HG02981 (cell line): Measurements from ENCODE around the gene MTURN.

ENCODE experiments used
- ATAC-seq: cut with Tn5 transposase; IDR thresholded peaks from one replicate; pipeline ENCODE4 v1.9.1; 2021; ENCODE audit warnings: mild to moderate bottlenecking, moderate library complexity; ENCODE audit not compliant: unreplicated experiment

The MTURN gene

DNA sequence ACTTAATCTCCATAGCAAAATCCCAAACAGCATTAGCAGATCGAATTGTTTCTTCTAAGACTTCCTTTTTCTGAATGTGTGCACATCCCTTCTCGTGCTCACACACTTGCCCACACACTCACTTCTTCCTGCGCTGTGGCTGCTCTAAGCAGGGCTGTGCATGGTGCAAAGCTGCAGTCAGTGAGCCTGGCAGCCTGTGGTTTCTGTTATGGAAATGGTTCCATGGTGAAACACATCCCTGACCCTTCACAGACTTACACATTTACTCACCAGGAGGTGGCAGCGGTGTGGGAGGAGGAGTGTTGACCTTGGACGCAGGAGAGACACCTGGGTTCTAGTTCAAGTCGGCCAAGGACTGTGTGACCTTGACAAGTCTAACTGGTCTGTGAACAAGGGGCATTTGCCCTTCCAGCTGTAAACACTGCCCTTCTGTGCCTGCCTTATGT lies 24.9 kb downstream of the MTURN start:
- ATAC-seq, result no peak

DNA sequence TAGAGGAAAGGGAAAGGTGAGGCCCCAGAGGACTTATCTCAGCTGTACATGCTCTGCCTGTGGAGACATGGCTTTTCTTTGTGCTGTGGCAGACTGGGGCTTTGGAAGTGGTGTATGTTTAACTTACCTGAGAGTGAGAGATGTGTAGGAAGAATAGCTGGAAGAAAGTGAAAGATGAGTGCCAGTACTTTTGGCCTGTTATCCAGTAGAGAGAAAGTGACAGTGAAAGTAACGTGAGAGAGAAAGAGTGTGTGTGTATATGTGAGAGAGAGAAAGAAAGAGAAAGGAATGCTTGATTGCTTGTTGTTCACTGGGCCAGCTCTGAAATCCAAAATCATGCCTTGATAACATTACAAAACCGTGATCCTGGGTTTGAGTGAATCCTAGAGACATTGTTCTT lies 25.5 kb downstream of the MTURN start:
- no peak for ATAC-seq

DNA sequence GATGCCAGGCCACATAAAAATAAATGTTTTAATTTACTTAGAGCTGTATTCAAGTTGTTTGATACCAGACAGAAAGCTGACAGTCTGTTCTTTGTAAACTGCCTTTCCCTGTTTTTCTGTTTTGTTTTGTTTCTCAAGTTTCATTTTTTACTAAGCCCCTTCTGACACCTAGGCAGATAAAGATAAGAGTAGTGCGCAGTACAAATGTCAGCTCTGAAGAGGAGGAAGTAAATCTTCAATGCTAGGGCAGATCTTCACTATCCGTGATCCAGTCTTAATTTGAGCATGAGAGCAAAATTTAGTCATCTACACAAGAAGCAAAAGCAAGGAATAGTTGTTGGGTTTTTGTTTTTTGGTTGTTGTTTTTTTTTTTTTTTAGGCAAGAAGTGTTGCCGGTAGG lies 27.3 kb downstream of the MTURN start:
- ATAC-seq, result no peak

DNA sequence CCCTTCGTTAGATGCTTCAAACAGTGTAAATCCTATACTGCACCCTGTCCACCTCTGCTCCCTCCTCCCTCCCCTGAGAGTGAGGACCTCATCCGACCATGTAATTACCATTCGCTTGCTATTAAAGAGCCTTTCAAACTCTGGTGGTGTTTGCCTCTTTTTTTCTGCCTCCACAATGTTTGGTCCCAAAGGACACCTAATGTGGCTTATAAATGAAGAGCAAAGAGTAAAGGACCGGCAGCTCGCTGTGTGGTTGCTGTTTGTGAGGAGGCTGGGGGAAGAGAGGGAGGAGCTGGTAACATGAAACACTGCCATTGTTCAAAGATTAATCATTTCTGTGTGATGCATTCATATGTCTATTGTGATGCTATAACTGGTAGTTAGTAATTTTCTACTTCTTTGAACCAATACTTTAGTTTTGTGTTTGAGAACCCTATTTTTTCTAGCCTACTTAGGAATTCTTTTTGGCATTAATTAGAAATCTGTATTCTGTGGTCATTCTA lies 27.9 kb downstream of the MTURN start:
- peak; percentile 27 for ATAC-seq

DNA sequence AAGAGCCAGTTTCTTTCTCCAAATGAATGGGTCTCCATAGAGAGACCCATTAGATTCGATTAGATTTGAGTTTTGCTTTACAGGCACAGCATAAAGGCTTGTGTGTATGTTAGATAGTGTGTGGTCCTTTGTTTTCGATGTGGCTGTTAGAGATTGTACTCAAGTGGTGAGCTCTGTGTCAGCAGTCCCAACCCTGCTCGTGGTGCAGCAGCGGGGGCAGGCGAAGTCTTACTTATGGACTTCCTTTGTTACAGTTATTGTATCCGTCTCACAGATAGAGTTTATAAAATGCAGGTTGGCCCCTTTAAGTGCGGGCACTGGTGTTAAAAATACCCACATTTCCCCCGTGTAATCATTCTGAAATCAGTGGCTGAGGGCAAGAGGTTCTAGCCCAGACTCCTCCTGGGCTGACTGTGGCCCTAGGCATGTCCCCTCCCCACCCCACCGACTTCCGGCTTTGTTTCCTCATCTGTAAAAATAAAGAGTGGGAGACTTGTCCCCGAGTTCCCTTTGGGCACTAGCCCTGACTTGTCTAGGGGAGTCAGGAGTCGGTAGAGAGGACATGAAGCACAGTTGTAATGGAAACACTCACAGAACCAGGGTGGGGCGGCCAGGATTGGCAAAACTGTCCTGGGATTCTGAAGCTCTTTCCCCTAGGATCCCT lies 28.6 kb downstream of the MTURN start:
- ATAC-seq, result peak; percentile 44

DNA sequence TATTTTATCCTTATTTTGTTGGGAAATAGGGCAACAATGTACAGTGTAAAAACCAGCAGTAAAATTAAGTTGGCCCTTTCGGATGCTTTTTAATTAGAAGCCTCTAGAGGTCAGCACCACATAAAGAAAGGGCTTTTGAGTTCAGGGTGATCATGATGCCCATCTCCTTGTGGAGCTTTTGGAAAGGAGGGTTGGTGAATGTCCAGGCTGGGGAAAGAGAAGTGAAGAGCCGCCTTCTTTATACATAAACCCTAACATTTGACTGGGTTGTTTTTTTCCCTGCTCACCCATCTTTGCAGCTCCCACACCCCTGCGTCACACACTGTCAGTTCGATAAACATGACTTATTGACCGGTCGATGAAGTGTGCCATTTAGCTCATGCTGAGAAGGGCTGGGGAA lies 29.8 kb downstream of the MTURN start:
- no peak for ATAC-seq

DNA sequence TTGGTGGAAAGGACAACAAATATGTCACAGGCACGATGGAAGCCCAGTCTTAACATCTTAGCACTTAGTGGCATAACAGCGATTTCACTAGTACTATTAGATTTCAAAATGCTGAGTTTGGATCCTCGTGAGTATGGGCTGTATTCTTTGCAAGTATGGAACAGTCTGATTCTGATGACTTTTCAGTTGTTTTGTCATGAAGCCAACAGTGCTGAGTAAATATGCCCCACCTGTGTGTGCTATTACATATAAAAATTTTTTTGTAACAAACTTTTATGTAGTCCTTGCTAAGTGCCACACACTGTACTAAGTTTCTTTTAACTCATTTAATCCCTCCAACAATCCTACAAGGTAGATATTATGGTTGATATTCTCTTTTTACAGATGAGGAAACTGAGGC lies 30.8 kb downstream of the MTURN start:
- ATAC-seq, result no peak

DNA sequence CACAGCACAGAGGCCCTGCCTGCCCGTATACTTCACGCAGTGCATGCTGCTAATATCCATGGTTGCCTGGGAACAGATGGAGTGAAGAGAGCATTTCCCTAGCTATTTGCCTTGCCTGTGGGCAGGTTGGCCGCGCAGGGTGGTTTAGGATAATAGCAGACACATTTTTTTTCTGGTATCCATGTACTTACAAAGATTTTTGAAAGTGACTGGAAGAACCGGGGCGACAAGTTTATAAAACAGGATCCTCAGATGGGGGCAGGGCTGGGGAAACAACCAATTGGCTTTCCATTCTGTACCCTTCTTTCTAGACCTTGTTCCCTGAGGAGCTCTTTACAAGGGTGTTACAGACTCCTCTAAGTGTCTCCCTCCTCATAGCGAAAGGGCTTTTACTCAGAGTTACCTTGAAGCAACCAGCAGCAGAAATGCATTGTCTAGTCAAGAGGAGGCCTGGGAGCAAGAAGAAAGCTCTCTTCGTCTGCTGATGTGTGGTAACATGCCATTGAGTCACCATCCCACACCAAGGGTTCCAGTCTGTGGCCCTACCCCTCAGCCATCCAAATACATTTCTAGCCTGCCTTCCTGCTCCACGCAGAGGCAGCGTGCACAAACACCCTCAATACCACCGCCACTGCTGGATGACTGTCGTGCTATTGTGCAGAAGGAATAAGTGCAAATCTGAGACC lies 31.5 kb downstream of the MTURN start:
- no peak for ATAC-seq

DNA sequence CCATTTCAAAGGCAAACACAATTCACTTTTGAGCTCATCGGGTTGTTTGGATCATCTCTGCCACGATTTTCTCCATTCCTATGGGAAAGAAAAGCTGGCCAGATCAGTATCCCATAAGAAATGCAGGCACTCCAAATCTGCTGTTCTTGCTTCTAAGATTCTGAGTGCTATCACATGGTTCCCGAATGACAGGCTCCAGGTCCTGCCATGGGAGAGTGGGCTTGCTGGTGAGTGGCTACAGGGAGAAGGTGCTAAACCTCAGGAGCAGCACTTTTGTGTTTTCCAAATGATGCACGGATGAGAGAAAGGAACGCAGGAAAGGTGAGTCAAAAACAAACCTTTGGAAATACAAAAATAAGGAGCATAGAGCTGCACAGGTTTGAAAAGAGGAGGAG lies 32.1 kb downstream of the MTURN start:
- no peak for ATAC-seq

DNA sequence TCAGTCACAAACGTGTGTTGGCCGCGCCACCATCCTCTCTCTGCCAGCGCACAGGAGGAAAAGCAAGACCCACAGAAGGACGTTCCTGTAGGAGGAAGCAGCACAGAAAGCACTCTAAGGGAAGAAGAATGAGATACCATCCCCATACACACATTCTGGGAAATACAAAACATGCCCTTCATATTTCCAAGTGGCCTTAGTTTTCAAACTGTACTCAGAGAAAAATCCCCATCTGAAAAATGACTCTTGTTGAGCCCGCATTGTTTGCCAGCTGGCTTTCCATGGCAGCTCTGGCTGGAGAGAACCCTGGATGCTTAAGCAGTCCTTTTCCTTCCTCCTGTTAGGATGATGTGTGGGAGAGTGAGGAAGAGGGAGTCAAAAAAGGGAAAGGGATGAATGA lies 33.1 kb downstream of the MTURN start:
- ATAC-seq, result no peak

DNA sequence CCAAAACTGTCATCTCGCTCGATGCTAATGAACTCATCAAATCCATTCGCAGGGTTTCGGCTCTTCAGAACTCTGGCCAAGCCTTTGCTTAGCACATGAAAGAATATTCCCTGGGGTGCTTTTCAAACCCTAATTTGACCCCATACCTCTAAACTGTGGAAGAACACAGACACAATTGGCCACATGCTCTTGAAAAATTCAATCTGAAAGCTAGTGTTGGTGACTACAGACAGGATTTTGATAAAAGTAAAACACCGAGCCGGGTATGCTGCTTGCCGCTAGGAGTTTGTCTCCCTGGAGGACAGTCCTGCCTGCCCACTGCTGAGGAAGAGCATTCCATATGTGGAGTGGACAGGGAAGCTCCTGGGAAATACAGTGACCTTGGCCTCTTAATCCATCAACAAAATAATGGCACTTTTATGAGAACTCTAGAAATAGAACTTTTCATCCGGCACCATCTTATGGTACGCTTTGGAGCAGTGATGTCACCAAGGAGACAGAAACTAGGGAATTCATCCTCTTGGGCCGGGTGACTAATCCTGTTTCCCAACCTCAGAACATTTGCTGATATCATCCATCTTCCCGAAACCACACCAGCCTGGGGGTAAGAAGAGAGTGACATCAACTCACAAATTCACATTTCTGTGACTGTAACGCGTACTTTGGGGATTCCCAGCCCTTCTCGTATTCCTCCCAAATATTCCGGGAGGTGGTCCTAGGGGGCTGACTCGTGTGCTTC lies 34.2 kb downstream of the MTURN start:
- ATAC-seq, result no peak

DNA sequence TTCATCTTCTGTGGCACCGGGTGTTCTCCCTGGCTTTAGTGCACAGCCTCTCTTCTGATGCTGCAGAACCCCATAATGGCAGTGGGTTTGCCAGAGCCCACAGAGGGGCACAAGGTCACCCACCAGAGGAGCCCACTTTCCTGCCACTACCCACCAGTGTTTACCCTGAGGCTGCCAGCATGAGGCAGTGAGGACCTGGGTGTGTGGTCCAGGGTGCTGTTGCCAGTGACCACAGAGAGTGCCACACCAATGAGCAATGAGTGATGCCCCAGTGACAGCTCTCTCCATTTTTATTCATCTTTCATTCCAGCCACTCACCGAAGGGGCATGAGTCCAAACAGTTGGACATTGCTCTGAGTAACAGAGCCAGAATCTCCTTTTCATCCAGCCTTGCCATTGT lies 34.8 kb downstream of the MTURN start:
- no peak for ATAC-seq

DNA sequence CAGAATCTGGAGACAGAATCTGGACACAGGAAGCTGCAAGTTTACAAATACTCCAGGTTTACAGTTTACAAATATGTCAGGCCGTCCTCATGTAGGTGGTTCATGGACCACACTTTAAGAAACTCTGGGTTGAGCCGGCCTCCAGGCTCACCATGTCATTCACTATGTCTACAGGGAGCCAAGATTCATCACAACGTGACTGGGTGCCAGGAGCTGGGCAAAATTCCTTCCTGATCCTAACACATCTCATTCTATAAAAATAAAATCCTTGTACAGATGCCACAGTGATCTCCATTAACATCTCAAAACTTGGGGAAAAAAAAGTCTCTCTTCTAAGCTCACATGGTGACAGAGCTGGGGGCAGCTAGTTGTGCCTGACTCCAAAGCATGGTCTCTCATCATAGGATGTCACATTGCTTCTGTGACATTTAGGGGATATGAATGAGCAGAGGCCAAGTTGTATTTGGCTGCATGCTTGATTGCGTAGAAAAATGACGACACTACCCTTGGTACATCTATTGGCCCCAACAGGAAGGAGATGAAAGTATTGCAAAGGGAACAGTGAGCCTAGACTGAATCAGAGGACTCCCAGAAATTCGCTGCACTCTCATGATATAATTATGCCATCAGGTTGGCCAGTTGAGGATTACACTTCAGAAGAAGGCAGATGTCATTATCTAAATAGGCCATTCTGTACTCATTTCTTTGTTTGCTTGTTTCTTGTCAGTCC lies 35.9 kb downstream of the MTURN start:
- no peak for ATAC-seq

DNA sequence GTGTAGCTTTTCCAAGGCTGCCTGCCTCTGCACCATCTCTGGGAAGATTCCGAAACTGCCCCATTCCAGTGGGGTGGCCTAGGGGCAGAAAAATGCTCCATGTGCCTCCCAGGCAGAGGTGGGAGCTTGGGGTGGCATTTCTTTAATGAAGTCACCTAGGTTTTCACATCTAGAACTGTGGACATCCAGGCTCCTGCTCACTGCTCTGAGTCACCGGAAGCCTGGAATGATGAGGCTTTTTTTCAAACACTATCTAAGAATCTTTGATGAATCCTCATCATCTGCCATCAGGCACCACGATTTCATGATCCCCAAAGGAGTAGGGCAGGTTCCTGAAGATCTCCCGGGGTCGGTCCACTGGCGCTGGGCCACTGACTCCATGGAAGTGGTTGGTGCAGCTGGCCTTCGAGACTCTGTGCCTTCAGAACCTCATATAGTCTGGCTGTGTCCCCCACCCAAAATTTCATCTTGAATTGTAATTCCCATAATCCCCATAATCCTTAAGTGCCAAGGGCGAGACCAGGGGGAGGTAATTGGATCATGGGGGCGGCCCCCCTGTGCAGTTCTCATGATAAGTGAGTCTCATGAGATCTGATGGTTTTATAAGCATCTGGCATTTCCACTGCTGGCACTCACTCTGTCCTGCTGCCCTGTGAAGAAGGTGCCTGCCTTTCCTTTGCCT lies 37.1 kb downstream of the MTURN start:
- ATAC-seq, result no peak

DNA sequence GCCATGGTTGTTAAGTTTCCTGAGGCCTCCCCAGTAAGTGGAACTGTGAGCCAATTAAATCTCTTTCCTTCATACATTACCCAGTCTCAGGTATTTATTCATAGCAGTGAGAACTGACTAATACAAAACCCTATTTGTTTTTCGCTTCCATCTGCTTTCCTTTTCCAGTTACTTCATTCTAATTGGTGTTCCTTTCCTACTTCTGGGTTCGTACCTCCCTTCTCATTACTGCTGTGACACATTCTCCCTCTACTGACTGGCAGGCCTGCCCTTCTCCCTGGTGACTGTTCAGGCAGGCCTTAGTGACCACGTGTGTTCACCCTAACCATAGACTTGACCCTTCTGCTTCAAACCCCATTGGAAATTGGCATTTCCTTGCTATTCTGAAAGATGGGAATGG lies 37.7 kb downstream of the MTURN start:
- no peak for ATAC-seq

DNA sequence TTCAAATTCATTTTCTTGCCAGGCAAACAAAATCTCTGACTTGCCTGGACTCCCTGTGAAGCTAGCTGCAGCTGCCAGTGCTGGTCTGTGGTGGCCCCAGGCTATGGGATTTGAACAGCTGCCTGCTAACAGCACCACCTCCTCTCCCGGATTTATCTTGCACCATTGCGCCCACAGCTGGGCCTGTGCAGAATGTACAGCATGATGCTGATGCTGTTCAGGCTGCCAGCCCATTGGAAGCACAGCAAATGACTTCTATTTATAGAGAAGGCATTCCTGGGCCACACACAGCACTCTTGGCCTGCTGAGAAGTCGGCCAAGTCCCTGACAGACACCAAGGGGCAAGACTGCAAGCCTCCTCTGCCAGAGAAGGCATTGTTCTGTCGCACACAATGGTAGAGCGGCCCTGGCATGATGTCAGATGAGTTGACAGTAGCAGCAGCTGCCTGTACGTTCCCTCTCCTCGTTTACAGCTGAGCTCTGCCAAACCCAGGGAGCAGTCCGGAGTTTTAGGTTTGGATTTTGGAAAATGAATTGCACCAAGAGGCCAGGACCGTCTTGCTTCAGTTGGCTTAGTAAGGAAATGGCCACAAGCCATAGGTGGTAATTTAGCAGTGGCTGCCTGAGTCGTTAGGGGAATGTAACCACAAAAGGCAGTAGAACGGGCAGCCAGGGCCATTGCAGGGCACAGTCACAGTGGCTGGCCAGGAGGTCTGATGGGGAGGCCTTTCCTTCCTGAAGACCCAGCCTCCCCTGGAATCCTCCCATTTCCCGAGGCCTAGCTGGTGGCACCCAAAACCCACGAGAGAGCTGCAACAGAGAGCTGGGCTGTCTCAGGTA lies 38.5 kb downstream of the MTURN start:
- no peak for ATAC-seq

DNA sequence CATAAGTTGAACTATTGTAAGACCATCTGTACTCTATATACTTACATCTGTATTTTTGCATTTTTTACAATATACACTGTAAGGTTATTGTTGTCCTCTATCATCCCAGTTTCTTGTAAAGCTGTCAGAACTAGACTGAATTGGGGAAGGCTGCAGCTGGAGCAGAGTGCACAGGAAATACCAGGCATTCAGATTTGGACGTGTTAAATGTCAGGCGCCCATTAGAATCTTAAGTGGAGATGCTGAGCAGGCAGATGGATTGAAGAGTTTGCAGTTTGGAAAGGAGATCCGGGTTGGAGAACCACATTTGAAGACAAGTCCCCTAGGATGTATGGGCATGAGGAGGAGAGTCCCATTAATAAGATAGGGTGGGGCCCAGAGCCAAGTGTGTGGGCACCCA lies 40.4 kb downstream of the MTURN start:
- ATAC-seq, result no peak

DNA sequence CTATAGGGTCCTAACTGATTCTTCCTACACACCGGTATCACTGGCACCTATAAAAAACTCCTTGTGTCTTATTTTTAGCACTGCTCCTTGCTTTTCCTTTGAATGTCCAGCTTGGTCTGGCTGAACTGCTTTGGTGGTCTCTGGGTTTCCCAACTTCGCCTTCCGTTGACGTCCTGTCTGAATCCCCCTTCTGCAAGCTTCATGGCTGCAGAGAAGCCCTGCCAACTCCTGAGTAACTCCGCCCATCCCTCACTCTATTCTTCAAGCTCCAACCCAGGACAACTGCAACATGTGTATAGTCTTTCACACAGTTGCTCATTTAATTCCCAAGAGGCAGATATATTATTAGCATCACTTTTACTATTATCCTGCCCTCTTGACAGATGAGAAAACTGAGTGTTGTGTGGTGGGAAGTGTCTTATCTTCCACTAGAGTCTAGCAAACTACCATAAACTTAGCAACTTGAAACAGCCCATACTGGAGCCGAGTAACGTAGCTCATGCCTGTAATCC lies 40.9 kb downstream of the MTURN start:
- ATAC-seq, result no peak

DNA sequence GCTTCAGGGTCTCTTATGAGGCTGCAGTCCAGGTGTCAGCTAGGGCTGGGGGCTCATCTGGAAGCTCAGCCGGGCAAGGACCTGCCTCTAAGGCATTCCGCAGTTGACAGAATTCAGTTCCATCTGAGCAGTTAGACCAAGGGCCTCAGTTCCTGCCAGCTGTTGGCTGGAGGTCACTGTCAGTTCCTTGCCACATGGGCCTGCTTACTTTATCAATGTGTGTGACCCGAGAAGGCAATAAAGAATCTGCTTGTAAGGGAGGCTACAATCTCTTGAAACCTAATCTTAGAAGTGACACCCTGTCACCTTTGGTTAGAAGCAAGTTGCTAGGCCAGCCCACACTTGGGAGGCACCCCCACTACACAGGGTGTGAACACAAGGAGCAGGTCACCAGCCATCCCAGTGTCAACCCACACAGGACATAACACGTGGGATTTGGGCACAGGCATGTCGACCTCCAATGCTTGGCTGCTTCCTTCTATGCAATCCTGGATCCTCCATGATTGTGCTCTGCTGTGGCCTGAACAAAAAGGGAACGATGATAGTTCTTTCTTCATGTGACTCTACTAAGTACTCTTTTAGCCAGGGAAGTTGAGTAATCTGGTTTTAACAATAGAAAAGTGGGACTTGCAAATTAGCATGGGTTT lies 41.8 kb downstream of the MTURN start:
- no peak for ATAC-seq
